GM21786 (cell line): ENCODE data around the gene KPNA1.
"Not testable (repeated sequence)": the region's sequence is repeated elsewhere in the genome, so short reads cannot be mapped to it uniquely, and the experiment has no call there.

Experiments used
- ATAC-seq: cut with Tn5 transposase; IDR thresholded peaks from one replicate; pipeline ENCODE4 v1.9.1; 2021; ENCODE audit not compliant: unreplicated experiment

Gene KPNA1

DNA sequence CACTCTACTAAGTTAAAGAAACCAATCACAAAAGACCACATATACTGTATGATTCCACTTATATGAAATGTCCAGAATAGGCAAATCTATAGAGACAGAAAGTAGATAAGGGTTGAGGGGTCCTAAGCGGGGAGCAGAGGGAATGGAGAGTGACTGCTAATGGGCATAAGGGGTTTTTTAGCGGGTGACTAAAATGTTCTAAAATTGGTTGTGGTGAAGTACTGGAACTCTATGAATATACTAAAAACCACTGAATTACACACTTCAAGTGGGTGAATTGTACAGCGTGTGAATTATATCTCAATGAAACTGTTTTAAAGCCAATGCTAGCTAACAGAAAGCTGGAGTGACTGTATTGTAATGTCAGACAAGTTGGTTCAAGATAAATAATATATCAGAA, 33.3 kb downstream of the KPNA1 start:
- no peak for ATAC-seq

DNA sequence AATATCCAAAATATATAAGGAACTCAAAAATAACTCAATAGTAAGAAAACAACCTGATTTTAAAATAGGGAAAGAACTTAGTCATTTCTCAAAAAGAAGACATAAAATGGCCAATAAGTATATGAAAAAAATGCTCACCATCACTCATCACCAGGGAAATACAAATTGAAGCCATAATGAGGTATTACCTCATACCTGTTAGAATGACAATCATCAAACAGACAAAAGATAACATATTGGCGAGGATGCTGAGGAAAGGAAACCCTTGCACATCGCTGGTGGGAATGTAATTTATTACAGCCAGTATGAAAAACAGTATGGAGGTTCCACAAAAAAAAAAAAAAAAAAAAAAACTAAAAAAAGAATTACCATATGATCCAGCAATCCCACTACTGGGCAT, 38.2 kb downstream of the KPNA1 start:
- ATAC-seq, result no peak

DNA sequence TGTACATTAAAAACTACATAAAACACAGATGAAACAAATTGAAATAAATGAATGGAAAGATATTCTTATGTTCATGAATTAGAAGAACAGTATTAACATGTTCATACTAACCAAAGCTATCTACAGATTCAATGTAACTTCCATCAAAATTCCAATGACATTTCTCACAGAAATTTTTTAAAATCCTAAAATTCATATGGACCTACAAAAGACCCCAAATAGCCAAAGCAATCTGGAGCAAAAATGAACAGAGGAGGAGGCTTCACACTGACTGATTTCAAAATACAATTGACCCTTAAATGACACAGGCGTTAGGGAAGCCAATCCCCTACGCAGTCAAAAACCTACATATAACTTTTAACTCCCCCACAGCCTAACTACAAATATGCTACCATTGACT, 39.4 kb downstream of the KPNA1 start:
- ATAC-seq, result no peak

DNA sequence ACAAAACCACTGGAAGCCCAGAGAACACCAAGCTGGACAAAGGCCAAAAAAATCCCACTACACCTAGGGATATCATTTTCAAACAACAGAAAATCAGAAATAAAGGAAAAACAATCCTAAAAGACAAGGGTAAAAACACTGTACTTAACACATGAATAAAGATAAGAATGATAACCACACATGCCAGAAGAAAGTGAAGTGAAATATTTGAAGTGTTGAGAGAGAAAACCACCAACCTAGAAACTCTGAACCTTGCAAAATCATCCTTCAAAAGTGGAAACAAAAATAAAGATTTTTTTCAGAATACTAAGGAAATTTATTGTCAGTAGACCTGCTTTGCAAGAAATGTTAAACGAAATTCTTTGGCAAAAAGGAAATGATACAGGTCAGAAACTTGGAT, 45.1 kb downstream of the KPNA1 start:
- ATAC-seq, result no peak

DNA sequence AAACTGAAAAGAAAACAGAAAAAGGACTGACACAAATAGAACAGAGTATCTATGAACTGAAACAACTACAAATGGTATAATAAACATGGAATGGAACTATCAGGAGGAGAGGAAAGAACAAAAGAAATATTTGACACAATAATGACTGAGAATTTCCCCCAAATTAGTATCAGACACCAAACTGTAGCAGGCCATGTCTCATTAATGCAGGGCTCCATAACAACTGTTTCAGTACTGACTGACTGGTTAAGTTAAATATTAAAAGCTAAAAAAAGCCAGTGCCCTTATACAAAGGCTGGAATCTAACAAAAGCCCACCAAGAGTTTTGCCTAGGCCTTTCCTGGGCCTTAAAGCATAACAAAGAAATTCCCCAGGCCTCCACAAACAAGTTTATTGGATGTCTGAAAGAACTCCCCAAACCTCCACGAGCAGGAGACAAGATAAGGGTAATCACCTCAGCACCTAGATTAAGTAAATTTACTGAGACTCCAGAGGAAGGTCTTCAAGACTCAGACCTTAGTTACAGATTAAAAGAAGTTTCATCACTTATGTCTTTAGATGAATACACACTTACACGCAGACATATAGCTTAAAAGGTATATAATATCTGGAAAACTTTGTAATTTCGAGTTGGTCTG, 45.7 kb downstream of the KPNA1 start:
- ATAC-seq, result peak; percentile 72

DNA sequence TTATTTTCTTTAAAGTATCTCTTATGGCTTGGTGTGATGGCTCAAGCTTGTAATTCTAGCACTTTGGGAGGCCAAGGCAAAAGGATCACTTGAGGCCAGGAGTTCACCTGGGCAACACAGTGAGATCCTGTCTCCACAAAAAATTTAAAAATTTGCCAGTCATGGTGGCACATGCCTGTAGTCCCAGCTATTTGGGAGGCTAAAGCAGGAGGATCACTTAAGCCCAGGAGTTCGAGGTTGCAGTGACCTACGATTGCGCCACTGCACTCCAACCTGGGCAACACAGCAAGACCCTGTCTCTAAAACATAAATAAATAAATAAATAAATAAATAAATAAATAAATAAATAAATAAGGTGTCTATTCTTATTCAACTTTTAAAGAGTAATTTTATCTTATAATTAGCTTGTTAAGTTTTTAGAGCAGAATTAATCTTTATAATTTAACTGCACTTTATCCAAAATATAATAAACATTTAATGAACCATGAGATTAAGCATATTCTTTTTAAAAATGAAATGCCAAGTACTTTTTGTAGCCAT, 48.0 kb downstream of the KPNA1 start:
- no peak for ATAC-seq

DNA sequence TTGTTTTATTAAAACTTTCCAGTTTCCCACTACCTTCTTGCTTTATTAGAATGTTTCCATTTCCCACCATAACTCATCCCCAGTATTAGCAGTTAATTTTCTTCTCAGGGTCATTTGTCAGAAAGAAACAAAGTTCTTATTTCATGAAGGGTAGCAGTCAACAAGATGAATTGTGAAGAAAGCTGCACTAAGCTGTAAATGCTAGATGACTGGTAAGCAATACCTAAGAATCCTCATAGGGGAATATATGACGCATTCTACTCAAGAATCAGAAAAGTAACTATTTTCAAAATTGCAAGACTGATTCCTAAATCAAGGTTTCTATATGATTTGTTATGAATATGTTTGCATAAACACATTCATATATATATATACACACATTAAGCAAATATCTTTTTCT, 50.1 kb downstream of the KPNA1 start:
- no peak for ATAC-seq

DNA sequence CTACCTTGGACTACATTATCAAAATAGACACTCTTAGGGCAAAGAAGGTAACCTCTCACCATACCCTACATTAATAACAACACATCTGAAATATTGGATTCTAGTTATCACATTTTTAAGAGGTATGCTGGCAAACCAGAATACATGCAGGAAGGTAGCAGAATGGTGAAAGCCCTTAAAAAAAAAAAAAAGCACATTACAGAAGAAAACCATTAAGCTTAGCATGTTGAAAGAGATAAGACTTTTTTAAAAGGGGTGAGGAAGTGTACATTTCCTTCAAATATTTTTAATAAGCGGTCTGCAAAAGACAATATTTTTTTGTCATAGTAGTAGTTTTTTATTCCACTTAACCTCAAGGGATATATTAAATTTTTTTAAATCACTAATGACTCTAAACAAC, 52.3 kb downstream of the KPNA1 start:
- ATAC-seq, result no peak

DNA sequence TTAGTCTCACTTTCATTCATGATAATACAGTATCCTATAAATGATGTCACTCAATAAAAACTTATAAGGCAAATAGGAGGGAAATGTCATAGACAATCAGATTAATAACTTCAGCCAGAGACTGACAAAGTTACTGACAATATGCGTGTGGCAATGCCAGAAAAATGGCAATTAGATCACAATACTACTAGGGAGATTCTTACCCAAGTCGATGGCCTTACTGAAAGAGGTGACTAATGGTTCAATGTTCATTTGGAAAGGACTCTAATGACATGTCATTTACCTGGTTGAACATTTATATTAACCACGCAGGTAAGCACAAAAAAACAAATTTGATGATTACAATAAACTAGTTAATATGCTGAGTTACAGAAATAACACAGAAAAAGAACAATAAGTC, 52.9 kb downstream of the KPNA1 start:
- ATAC-seq, result no peak

DNA sequence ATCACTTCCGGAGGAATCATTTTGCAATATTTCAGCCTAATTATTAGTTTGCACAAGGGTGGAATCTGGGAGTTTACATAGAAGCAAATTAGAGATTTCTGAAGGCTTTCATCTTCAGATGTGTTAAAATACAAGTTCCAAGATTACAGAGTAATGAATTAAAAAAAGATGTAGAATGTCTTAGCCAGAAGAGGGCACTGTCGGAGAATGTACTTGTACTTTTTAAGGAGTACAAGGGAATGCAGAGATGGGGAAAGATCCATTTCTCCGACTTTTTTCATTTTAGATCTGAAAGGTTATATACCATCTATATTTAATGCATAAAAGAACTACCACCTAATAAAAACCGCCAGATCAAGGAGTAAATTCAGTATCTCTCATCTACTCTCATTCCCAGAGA, 55.7 kb downstream of the KPNA1 start:
- ATAC-seq, result no peak

DNA sequence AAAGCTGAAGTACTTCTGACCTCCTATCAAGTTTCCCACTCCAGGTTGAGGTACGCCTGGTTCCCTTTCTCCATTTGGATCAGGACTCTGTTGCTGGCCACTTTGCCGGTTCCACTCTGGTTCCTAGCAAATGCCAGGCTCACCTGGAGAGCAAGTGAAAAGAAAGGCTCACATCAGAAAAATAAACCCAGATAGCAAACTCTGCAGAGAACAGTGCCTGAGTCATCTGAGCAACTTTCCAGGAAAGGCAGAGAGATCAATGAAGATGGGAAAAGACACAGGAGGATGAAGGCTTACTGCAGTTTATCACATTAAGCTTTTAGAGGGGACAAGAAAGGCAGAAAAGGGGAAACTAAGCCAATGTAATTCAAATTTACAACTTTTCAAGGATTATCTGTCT, 57.0 kb downstream of the KPNA1 start:
- no peak for ATAC-seq

DNA sequence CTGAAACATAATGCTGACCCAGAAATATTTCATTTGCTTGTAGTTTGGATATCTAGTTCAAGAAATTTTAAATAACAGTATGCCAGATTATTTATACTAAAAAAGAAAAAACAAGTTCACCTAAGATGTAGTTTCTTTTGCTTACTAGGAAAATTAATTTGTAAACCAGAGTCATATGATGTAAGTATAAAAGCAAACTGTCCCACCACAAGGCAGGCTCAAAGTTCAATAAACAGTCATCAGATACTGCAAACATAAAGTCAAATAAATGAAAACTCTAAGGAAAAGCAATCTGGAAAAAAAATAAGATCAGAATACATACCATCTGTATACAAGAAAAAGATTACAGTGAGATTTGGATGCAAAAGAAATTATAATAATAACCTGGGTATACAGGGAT, 58.7 kb downstream of the KPNA1 start:
- no peak for ATAC-seq

DNA sequence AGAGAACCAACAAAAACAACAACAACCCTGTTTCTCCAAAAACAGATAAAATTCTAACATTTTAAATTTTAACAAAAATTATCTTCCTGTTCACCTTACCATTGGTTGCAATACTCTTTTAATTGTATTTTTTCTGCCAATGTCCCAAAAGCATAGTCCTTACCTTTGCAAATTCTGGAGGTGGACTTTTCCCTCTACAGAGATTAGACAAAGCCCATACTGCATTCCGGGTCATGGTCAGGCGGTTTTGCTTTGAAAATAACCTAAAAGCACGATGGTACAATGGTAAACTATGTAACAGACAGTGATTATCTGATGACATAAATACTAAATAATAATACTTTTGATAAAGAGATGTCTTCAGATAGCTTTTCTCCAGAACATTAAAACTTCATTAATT, 63.4 kb downstream of the KPNA1 start:
- no peak for ATAC-seq

DNA sequence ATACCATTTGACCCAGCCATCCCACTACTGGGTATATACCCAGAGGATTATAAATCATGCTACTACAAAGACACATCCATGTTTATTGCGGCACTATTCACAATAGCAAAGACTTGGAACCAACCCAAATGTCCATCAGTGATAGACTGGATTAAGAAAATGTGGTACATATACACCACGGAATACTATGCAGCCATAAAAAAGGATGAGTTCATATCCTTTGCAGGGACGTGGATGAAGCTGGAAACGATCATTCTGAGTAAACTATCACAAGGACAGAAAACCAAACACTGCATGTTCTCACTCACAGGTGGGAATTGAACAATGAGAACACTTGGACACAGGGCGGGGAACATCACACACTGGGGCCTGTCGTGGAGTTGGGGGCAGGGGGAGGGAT, 66.5 kb downstream of the KPNA1 start:
- not testable (repeated sequence) for ATAC-seq

DNA sequence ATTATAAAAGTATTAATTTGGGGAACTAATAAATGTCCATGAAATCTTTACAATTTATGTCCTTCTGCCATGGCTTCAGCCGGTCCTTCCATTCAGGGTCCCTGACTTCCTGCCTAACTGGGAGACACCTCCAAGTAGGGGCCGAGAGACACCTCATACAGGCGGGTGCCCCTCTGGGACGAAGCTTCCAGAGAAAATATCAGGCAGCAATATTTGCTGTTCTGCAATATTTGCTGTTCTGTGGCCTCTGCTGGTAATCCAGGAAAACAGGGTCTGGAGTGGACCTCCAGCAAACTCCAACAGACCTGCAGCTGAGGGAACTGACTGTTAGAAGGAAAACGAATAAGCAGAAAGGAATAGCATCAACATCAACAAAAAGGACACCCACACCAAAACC, 70.2 kb downstream of the KPNA1 start:
- not testable (repeated sequence) for ATAC-seq

DNA sequence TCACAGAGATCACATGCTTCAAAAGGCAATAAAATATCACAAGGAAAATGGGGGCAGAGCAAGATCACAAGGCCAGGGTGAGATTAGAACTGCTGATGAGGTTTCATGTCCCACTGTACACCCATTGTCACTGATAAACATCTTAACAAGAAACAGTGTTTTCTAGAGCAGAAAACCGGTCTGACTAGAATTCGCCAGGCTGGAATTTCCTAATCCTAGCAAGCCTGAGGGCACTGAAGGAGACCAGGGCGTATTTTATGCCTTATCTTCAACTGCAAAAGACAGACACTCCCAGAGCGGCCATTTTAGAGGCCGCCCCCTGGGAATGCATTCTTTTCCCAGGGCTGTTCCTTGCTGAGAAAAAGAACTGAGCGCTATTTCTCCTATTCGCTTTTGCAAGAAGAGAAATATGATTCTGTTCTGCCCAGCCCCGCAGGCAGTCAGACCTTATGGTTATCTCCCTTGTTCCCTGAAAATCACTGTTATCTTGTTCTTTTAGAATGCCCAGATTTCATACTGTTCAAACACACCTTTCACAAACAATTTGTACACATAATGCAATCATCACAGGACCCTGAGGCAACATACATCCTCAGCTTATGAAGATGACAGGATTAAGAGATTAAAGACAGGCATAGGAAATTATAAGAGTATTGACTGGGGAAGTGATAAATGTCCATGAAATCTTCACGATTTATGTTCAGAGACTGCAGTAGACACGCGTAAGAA, 70.8 kb downstream of the KPNA1 start:
- ATAC-seq, result not testable (repeated sequence)

DNA sequence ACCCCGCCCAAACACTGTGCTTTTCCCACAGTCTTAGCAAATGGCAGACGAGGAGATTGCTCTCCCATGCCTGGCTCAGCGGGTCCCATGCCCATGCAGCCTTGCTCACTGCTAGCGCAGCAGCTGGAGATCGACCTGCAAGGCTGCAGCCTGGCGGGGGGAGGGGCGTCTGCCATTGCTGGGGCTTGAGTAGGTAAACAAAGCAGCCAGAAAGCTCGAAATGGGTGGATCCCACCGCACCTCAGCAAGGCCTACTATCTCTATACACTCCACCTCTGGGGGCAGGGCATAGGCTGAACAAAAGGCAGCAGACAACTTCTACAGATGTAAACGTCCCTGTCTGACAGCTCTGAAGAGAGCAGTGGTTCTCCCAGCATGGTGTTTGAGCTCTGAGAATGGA, 71.6 kb downstream of the KPNA1 start:
- no peak for ATAC-seq

DNA sequence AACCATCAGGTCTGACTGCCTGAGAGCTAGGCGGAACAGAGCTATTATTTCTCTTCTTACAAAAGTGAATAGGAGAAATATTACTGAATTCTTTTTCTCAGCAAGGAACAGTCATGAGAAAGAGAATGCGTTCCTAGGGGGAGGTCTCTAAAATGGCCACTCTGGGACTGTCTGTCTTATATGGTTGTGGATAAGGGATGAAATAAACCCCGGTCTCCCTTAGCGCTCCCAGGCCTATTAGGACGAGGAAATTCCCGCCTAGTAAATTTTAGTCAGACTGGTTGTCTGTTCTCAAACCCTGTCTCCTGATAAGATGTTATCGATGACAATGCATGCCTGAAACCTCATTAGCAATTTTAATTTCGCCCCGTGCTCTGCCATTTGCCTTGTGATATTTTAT, 78.8 kb downstream of the KPNA1 start:
- ATAC-seq, result no peak

DNA sequence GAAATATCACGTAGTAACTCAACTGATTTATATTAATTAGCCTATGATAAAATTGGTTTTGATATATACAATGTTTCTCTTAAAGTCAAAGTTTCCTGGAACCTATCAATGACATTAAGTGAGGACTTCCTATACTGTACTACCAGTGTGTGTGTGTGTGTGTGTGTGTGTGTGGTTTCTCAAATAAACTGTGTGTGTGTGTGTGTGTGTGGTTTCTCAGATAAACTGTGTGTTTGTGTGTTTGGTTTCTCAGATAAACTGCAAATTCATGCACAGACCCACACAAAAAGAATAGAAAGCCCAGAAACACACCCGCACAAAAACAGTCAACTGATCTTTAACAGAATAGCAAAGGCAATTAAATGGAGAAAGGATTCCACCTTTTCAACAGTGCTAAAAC, 84.4 kb downstream of the KPNA1 start:
- no peak for ATAC-seq

DNA sequence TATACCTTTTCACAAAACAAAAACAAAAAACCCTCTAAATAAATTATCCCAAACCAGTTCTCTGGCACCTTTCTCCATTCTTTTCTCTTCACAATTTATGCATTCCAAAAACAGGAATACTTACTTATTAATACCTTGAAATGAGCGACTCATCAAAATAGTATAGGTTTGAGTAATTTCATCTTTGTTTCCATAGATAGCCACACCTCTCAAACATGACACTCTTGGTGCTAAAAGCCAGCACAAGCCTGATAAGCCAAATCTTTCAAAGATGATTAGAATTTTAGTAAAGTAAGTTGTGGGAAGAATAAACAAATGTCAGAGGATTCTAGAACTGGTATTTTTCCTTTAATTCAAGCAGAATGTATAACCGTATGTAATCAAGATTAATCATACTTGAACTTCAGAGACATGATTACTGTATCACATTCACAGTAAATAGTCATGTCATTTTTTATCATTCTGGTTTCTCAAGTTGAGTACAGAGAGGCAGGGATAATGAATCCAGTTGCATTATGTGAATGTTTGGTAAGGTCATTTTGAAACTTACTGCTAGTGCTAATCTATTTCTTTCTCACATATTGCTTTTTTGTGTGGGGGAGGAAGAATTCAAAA, 86.8 kb downstream of the KPNA1 start:
- no peak for ATAC-seq

DNA sequence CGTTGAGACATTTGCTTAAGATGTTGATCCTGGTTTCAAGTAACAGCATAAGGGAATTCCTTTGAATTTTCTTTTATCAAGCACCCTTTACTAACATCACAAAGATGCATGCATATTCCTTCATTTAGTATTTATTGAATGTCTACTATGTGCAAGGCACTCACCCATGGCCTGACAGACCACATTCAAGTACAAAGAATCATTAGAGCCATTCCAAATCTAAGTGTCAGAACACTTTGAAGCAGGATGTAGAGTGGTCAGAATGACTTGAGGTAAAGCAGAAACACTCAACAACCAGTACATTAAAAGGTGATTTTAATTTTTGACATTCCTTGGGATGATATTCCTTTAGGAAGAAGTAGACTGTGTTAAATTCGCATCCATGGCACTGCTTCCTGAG, 92.9 kb downstream of the KPNA1 start:
- no peak for ATAC-seq

DNA sequence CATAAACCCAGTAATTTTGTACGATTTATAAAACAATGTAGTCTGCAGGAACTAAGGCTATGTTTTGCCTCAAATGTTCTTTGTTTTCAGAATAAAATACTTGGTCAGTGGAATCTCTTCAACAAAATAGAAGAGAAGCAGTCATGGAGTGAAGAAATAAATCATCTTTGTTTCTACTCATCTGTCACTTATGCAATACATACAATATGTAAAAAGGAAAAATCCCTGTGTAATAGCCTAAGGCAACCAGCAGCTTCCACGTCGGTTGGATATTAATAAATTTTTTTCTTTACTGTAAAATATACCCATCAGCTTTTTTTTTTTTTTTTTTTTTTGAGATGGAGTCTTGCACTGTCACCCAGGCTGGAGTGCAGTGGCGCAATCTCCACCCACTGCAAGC, 93.6 kb downstream of the KPNA1 start:
- ATAC-seq, result no peak
